GM23338 (cell line): ENCODE results near the gene NELFA. TPM values are rescaled to one million over a fixed set of nuclear protein-coding genes. Genes with fewer than 3 reads are reported as not detected.

Experiments used
- ATAC-seq: fragments of 200-7000 bp; cut with Tn5 transposase; 3 replicates; pipeline ENCODE4 v1.9.1; 2020
- DNase-seq: peaks from one replicate; pipeline ENCODE4 v3.0.0-alpha.2; 2015; ENCODE audit warnings: low spot score
- H2AFZ ChIP-seq: fragments of 200-600 bp; sonication (generic); 2 replicates; pipeline ENCODE4 v1.8.0; 2016; ENCODE audit warnings: antibody characterized with exemption, mild to moderate bottlenecking, moderate library complexity
- H3F3A ChIP-seq: fragments of 200-600 bp; sonication (generic); replicated peaks from 2 replicates; pipeline ENCODE4 v1.8.0; 2017; ENCODE audit warnings: antibody characterized with exemption, mixed run types, low read depth
- H3K27ac ChIP-seq: fragments of 200-600 bp; sonication (generic); 2 replicates; pipeline ENCODE4 v1.6.1; 2016; ENCODE audit warnings: low read depth
- H3K27me3 ChIP-seq: fragments of 200-600 bp; sonication (generic); 2 replicates; pipeline ENCODE4 v1.8.0; 2016; ENCODE audit warnings: mild to moderate bottlenecking, mixed run types, moderate library complexity; ENCODE audit not compliant: insufficient read depth
- H3K36me3 ChIP-seq: fragments of 200-600 bp; sonication (generic); 2 replicates; pipeline ENCODE4 v1.8.0; 2016; ENCODE audit warnings: mild to moderate bottlenecking; ENCODE audit not compliant: insufficient read depth
- H3K4me1 ChIP-seq: fragments of 200-600 bp; sonication (generic); 2 replicates; pipeline ENCODE4 v1.8.0; 2016; ENCODE audit warnings: mild to moderate bottlenecking, moderate library complexity; ENCODE audit not compliant: insufficient read depth
- H3K4me2 ChIP-seq: fragments of 200-600 bp; sonication (generic); 2 replicates; pipeline ENCODE4 v1.7.1; 2017; ENCODE audit warnings: mixed run types
- H3K4me3 ChIP-seq: fragments of 200-600 bp; sonication (generic); 2 replicates; pipeline ENCODE4 v1.6.1; 2016; ENCODE audit warnings: mixed run types
- H3K79me2 ChIP-seq: fragments of 200-600 bp; sonication (generic); replicated peaks from 2 replicates; pipeline ENCODE4 v1.8.0; 2017; ENCODE audit warnings: mild to moderate bottlenecking; ENCODE audit not compliant: insufficient read depth
- H3K9me2 ChIP-seq: fragments of 200-600 bp; sonication (generic); 2 replicates; pipeline ENCODE4 v1.8.0; 2017; ENCODE audit not compliant: insufficient read depth
- H4K20me1 ChIP-seq: fragments of 200-600 bp; sonication (generic); replicated peaks from 2 replicates; pipeline ENCODE4 v1.8.0; 2017; ENCODE audit warnings: mild to moderate bottlenecking; ENCODE audit not compliant: insufficient read depth
- H3K27ac Mint-ChIP-seq: 2 replicates; pipeline ENCODE4 v1.8.0; 2020; ENCODE audit warnings: inconsistent platforms, mild to moderate bottlenecking, moderate library complexity, mixed read lengths
- H3K27me3 Mint-ChIP-seq: 3 replicates; pipeline ENCODE4 v1.8.0; 2022; ENCODE audit warnings: low read depth, mild to moderate bottlenecking, moderate library complexity, mixed read lengths, inconsistent platforms; ENCODE audit not compliant: insufficient read depth, poor library complexity
- H3K36me3 Mint-ChIP-seq: 3 replicates; pipeline ENCODE4 v1.8.0; 2021; ENCODE audit warnings: low read depth, mild to moderate bottlenecking, inconsistent platforms, moderate library complexity, mixed read lengths
- H3K4me1 Mint-ChIP-seq: 3 replicates; pipeline ENCODE4 v1.8.0; 2020; ENCODE audit warnings: mild to moderate bottlenecking, inconsistent platforms, mixed read lengths
- H3K4me3 Mint-ChIP-seq: 3 replicates; pipeline ENCODE4 v1.8.0; 2021; ENCODE audit warnings: moderate library complexity, mild to moderate bottlenecking, inconsistent platforms, mixed read lengths
- H3K9me3 Mint-ChIP-seq: 3 replicates; pipeline ENCODE4 v1.8.0; 2020; ENCODE audit warnings: moderate library complexity, mild to moderate bottlenecking, inconsistent platforms, mixed read lengths
- CREB1 ChIP-seq: fragments of 250-450 bp; sonication (Bioruptor Pico); IDR thresholded peaks from 2 replicates; pipeline ENCODE4 v1.5.0; 2020; ENCODE audit warnings: low read depth, mild to moderate bottlenecking, moderate library complexity
- CTCF ChIP-seq, 2 experiments: fragments of 200-600 bp in 1 of 2; sonication (generic) in 1 of 2; conservative IDR thresholded peaks; 2 replicates each; pipeline versions ENCODE4 v1.5.1 to v1.6.1; 2016 to 2017; ENCODE audit warnings: antibody characterized with exemption in 2 of 2, low read depth in 2 of 2, mild to moderate bottlenecking in 2 of 2, moderate library complexity in 1 of 2
- EZH2 ChIP-seq: fragments of 200-600 bp; sonication (generic); IDR thresholded peaks from one replicate; pipeline ENCODE4 v1.8.0; 2017; ENCODE audit warnings: antibody characterized with exemption, mild to moderate bottlenecking, low read depth; ENCODE audit not compliant: unreplicated experiment
- EZH2phosphoT487 ChIP-seq: fragments of 200-600 bp; sonication (generic); IDR thresholded peaks from one replicate; pipeline ENCODE4 v1.8.1; 2018; ENCODE audit warnings: antibody characterized with exemption; ENCODE audit not compliant: unreplicated experiment
- JUNB ChIP-seq: IDR thresholded peaks from one replicate; pipeline ENCODE4 v1.6.1; 2016; ENCODE audit warnings: antibody characterized with exemption; ENCODE audit not compliant: unreplicated experiment
- POLR2AphosphoS5 ChIP-seq: IDR thresholded peaks from 2 replicates; pipeline ENCODE4 v1.6.1; 2016; ENCODE audit warnings: antibody characterized with exemption, low read depth
- REST ChIP-seq: IDR thresholded peaks from one replicate; pipeline ENCODE4 v1.6.1; 2018; ENCODE audit warnings: antibody characterized with exemption; ENCODE audit not compliant: unreplicated experiment
- ZNF114 ChIP-seq: fragments of 250-450 bp; sonication (Bioruptor Pico); IDR thresholded peaks from 2 replicates; pipeline ENCODE4 v1.5.0; 2020; ENCODE audit warnings: mild to moderate bottlenecking, moderate library complexity
- ZNF331 ChIP-seq: fragments of 250-450 bp; sonication (Bioruptor Pico); IDR thresholded peaks from 2 replicates; pipeline ENCODE4 v1.5.0; 2020; ENCODE audit warnings: low read depth, mild to moderate bottlenecking, moderate library complexity
- ZNF462 ChIP-seq: fragments of 250-450 bp; sonication (Bioruptor Pico); IDR thresholded peaks from 2 replicates; pipeline ENCODE4 v1.5.0; 2020; ENCODE audit warnings: mild to moderate bottlenecking, moderate library complexity
- polyA plus RNA-seq: library from polyadenylated mRNA; unstranded; fragments of >200 nt; fragmentation: Nextera tagmentation; extraction: Ambion mirVana; gene quantifications from 2 replicates; pipeline ENCODE4 v1.2.1, GENCODE V29; 2016
- total RNA-seq: library from RNA; depleted of rRNA; stranded (reverse); fragments of >200 nt; shearing (Covaris generic); gene quantifications from 2 replicates; pipeline ENCODE4 v1.2.3, GENCODE V29; 2014

NELFA gene
- total and polyA plus RNA-seq, 2 experiments from 2014 or later = 62.8 to 63.3 TPM

GRCh38 chr4:1989533-1990347 lies 19.0 kb downstream of the NELFA start:
- no peaks in the 10 kb centered on the region for H3K27me3 ChIP-seq
- TF ChIP-seq EZH2phosphoT487 (no peak), CTCF (conservative IDR thresholded peaks at IDR 0.05; ENCODE audit: low read depth in 2 of 2) (no peak), REST (no peak)
- peaks cover 37% of the 10 kb centered on the region for H4K20me1 ChIP-seq
- H3F3A ChIP-seq = no peaks in the 10 kb centered on the region
- no peaks in the 10 kb centered on the region for H3K4me1 ChIP-seq
- no peak overlapping the region for H3K4me2 ChIP-seq
- H3K36me3 ChIP-seq = no peaks in the 10 kb centered on the region
- H3K79me2 ChIP-seq = peaks cover 46% of the 10 kb centered on the region
- no peak overlapping the region for H3K4me3 Mint-ChIP-seq
- H3K27ac Mint-ChIP-seq = no peak overlapping the region
- H2AFZ ChIP-seq = no peak overlapping the region
- no peaks in the 10 kb centered on the region for H3K9me3 Mint-ChIP-seq
- H3K27ac ChIP-seq = no peak overlapping the region
- no peak for DNase-seq
- no peak overlapping the region for H3K4me3 ChIP-seq
- no peaks in the 10 kb centered on the region for H3K4me1 Mint-ChIP-seq
- no peak for ATAC-seq
- H3K36me3 Mint-ChIP-seq = peaks cover 33% of the 10 kb centered on the region
- peaks cover 2% of the 10 kb centered on the region for H3K27me3 Mint-ChIP-seq
- H3K9me2 ChIP-seq = no peaks in the 10 kb centered on the region

GRCh38 chr4:1988327-1988724 lies 20.4 kb downstream of the NELFA start:
- Histone ChIP-seq H2AFZ (no peak overlapping the region), H3K79me2 (peaks cover 32% of the 10 kb centered on the region), H3K27me3 (no peaks in the 10 kb centered on the region), H3K4me2 (no peak overlapping the region), H4K20me1 (peaks cover 23% of the 10 kb centered on the region), H3K4me1 (no peaks in the 10 kb centered on the region), H3K4me3 (no peak overlapping the region), H3F3A (no peaks in the 10 kb centered on the region), H3K27ac (no peak overlapping the region), H3K36me3 (no peaks in the 10 kb centered on the region), H3K9me2 (no peaks in the 10 kb centered on the region)
- Mint-ChIP-seq H3K9me3 (no peaks in the 10 kb centered on the region), H3K36me3 (peaks cover 40% of the 10 kb centered on the region), H3K27me3 (peaks cover 2% of the 10 kb centered on the region), H3K27ac (no peak overlapping the region), H3K4me3 (no peak overlapping the region), H3K4me1 (no peaks in the 10 kb centered on the region)
- no peak for ATAC-seq
- DNase-seq = no peak
- TF ChIP-seq ZNF462 (no peak), POLR2AphosphoS5 (no peak), JUNB (no peak), ZNF114 (CRISPR knock-in tag) (no peak), EZH2 (no peak), CREB1 (CRISPR knock-in tag) (no peak), ZNF331 (CRISPR knock-in tag) (no peak)
